RWPE1 (cell line): ENCODE data around the gene PITPNC1.
A peak's percentile ranks its signal among the peaks of the same experiment; 100 is the strongest.

Source experiments
- CTCF ChIA-PET: fragments of 350-600 bp; sonication (Branson Sonifier 250); formaldehyde crosslinking; extraction: SDS; loops from one replicate; lab custom pipeline; 2021; lab: Yijun Ruan, JAX
- POLR2A ChIA-PET: fragments of 400-600 bp; formaldehyde crosslinking; extraction: SDS; loops from one replicate; lab custom pipeline; 2020; ENCODE audit warnings: antibody characterized with exemption; ENCODE audit not compliant: low non-redundant PET; lab: Yijun Ruan, JAX
- DNase-seq: peaks from one replicate; pipeline ENCODE4 v3.0.0; 2012; ENCODE audit warnings: low spot score
- H3K27ac ChIP-seq: fragments of 450-650 bp; 2 replicates; pipeline ENCODE4 v1.5.1; 2017
- TF ChIP-seq, protein P1 (sequence below): fragments of 450-650 bp; conservative IDR thresholded peaks from 2 replicates; pipeline ENCODE4 v1.5.1; 2017; ENCODE audit warnings: low read depth, mild to moderate bottlenecking

The PITPNC1 gene

GRCh38 chr17:67366193-67367157 is 10.6 kb upstream of the PITPNC1 start, which contains the start of gene PSMD12:
TSS of gene PSMD12 (minus strand) at chr17:67366577. CDS start at chr17:67366519, 58 bp downstream.
- CTCF ChIA-PET, result interaction anchor here (0.7 to 0.8 kb wide), 3 partner anchors 10 to 127 kb away, joined by 3 read pairs; no protein-coding TSS in a partner anchor
- peak; percentile 89 for DNase-seq
- TF ChIP-seq, protein P1, sequence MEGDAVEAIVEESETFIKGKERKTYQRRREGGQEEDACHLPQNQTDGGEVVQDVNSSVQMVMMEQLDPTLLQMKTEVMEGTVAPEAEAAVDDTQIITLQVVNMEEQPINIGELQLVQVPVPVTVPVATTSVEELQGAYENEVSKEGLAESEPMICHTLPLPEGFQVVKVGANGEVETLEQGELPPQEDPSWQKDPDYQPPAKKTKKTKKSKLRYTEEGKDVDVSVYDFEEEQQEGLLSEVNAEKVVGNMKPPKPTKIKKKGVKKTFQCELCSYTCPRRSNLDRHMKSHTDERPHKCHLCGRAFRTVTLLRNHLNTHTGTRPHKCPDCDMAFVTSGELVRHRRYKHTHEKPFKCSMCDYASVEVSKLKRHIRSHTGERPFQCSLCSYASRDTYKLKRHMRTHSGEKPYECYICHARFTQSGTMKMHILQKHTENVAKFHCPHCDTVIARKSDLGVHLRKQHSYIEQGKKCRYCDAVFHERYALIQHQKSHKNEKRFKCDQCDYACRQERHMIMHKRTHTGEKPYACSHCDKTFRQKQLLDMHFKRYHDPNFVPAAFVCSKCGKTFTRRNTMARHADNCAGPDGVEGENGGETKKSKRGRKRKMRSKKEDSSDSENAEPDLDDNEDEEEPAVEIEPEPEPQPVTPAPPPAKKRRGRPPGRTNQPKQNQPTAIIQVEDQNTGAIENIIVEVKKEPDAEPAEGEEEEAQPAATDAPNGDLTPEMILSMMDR, result no peak
- peak within 1 kb of the TSS; percentile 89 for H3K27ac ChIP-seq
- POLR2A ChIA-PET, result interaction anchor here (0.6 kb wide), 1 partner anchor 146 kb away, joined by 4 read pairs; no protein-coding TSS in a partner anchor

DNA sequence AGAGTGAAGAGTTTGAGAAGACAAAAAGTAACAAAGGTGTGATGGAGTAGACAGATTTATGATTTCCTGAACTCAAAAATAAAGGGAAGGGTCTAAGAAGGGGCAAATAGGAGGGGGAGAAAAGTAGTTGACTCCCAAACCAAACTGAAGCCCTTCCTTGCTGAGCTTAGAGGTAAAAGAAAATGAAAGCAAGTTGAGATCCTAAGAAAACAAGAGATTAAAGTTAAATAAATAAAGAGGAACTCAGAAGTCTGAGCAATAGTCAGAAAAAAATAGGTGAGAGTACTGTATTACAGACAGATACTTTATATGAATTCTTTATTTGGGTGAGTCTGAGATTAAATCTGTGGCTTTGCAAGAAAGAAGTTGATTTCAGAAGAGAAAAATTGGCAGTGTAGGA is 7.4 kb upstream of the PITPNC1 start:
- ChIA-PET POLR2A (no interaction called here), CTCF (interaction anchor here (0.6 to 1.4 kb wide), 2 partner anchors 9 to 11 kb away, joined by 3 to 4 read pairs; no protein-coding TSS in a partner anchor)
- DNase-seq, result no peak
- TF ChIP-seq, protein P1, result no peak
- H3K27ac ChIP-seq, result no peak overlapping the region

DNA sequence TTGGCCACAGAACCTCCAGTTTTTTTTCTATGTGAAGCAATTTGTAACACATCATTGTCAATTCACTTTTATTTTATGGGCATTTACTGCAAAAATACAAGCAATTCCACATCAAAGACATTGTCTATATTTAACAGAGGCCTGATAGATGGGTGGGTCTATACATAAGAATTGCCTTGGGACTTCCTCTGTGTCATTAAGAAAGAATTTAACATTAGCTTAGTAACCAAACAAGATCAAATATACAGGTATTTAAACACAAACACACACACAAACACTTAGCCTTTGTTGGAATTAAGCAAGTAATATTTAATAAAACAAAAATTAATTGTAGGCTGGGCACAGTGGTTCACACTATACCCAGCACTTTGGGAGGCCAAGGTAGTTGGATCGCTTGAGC is 4.3 kb upstream of the PITPNC1 start:
- CTCF ChIA-PET, result interaction anchor here (0.6 to 1.6 kb wide), 2 partner anchors 103 to 180 kb away, joined by 3 to 6 read pairs; no protein-coding TSS in a partner anchor
- POLR2A ChIA-PET, result no interaction called here
- no peak for DNase-seq
- H3K27ac ChIP-seq, result no peak overlapping the region; the same call in 1 of the 2 replicates
- TF ChIP-seq, protein P1, result no peak

GRCh38 chr17:67374329-67375053 is 2.6 kb upstream of the PITPNC1 start:
- ChIA-PET POLR2A (no interaction called here), CTCF (interaction anchor here (0.5 to 2.8 kb wide), 9 partner anchors 37 to 374 kb away, joined by 3 to 19 read pairs (median 3); no protein-coding TSS in a partner anchor)
- TF ChIP-seq, protein P1, result peak; percentile 93
- peak overlapping the region; percentile 1; the same call in 1 of the 2 replicates for H3K27ac ChIP-seq
- peak; percentile 67 for DNase-seq

GRCh38 chr17:67375054-67375427 is 2.0 kb upstream of the PITPNC1 start:
- peak overlapping the region; percentile 1; the same call in 1 of the 2 replicates for H3K27ac ChIP-seq
- DNase-seq, result no peak
- POLR2A ChIA-PET, result no interaction called here
- CTCF ChIA-PET, result interaction anchor here (0.5 to 2.8 kb wide), 8 partner anchors 16 to 374 kb away, joined by 3 to 19 read pairs (median 4); no protein-coding TSS in a partner anchor
- TF ChIP-seq, protein P1, result no peak

- H3K27ac ChIP-seq, result peak overlapping the region; percentile 1; the same call in 1 of the 2 replicates
- POLR2A ChIA-PET, result interaction anchor here (0.6 kb wide), 1 partner anchor 348 kb away, joined by 6 read pairs; no protein-coding TSS in a partner anchor
- CTCF ChIA-PET, result interaction anchor here (0.6 to 2.8 kb wide), 5 partner anchors 9 to 320 kb away, joined by 3 to 19 read pairs (median 4); no protein-coding TSS in a partner anchor
- TF ChIP-seq, protein P1, result no peak
- DNase-seq, result no peak
Observed at GRCh38 chr17:67375716-67376115, 1.4 kb upstream of the PITPNC1 start.
